GM12892 (cell line): ENCODE results near the gene BET1. TPM values are rescaled to one million over a fixed set of nuclear protein-coding genes. Genes with fewer than 3 reads are reported as not detected.

Experiments used
- DNase-seq: peaks from one replicate; pipeline ENCODE4 v3.0.0; 2011; ENCODE audit not compliant: insufficient read length
- FAIRE-seq: peaks from 2 replicates; lab custom pipeline; 2011; peaks lifted over from hg19 to GRCh38; lab: Jason Lieb, UNC
- POLR2A ChIP-seq: IDR thresholded peaks from 2 replicates; pipeline ENCODE4 v1.6.1; 2011; ENCODE audit warnings: low read depth, low read length, control low read depth
- POLR2AphosphoS5 ChIP-seq: IDR thresholded peaks from 2 replicates; pipeline ENCODE4 v1.6.1; 2011; ENCODE audit warnings: low read depth, low read length, control low read depth
- TAF1 ChIP-seq: IDR thresholded peaks from 2 replicates; pipeline ENCODE4 v1.6.1; 2011; ENCODE audit warnings: low read depth, mild to moderate bottlenecking, control low read depth, low read length, borderline replicate concordance
- polyA plus RNA-seq: library from polyadenylated mRNA; unstranded; fragments of >200 nt; gene quantifications from one replicate; pipeline ENCODE4 v1.2.1, GENCODE V29; 2012; ENCODE audit warnings: missing spikeins, inconsistent platforms; ENCODE audit not compliant: missing spikeins

The BET1 gene
- 23.8 TPM for polyA plus RNA-seq

GRCh38 chr7:94004024-94004951, at the start of gene BET1:
BET1 (minus strand) TSS chr7:94004355; CDS start chr7:94004216, 139 bp downstream.
- TF ChIP-seq TAF1: peak; percentile 49; the same call in 1 of the 2 replicates
- peak; percentile 68; the same call in 1 of the 2 replicates for TF ChIP-seq POLR2A
- TF ChIP-seq POLR2AphosphoS5: 0 out of 2 replicates have a peak, but pooled peaks have one; percentile 41
- peak; percentile 95 for FAIRE-seq
- DNase-seq: peak; percentile 64

GRCh38 chr7:94053532-94053931, 49.4 kb upstream of the BET1 start:
- TF ChIP-seq POLR2AphosphoS5: no peak
- no peak for TF ChIP-seq TAF1
- TF ChIP-seq POLR2A: no peak
- FAIRE-seq (no peak), DNase-seq (no peak)

GRCh38 chr7:94052398-94053180, 48.4 kb upstream of the BET1 start:
- FAIRE-seq (no peak), DNase-seq (no peak)
- TF ChIP-seq POLR2A (no peak), POLR2AphosphoS5 (no peak), TAF1 (no peak)

- FAIRE-seq: peak; percentile 86
- TF ChIP-seq POLR2A: no peak
- no peak for TF ChIP-seq TAF1
- TF ChIP-seq POLR2AphosphoS5: no peak
- DNase-seq: no peak
These were observed 45.9 kb upstream of the BET1 start for GRCh38 chr7:94050046-94050445.

GRCh38 chr7:94049615-94050014, 45.5 kb upstream of the BET1 start:
- TF ChIP-seq POLR2A (no peak), POLR2AphosphoS5 (no peak), TAF1 (no peak)
- DNase-seq (no peak), FAIRE-seq (no peak)

GRCh38 chr7:94048755-94049154, 44.6 kb upstream of the BET1 start:
- no peak for DNase-seq
- TF ChIP-seq POLR2AphosphoS5 (no peak), TAF1 (no peak), POLR2A (no peak)
- FAIRE-seq: no peak

GRCh38 chr7:94047956-94048355, 43.8 kb upstream of the BET1 start:
- FAIRE-seq: no peak

GRCh38 chr7:94045581-94045980, 41.4 kb upstream of the BET1 start:
- DNase-seq (no peak), FAIRE-seq (peak; percentile 21)
- TF ChIP-seq TAF1 (no peak), POLR2A (no peak), POLR2AphosphoS5 (no peak)

More at GRCh38 chr7:94047956-94048355, 43.8 kb upstream of the BET1 start:
- no peak for TF ChIP-seq TAF1
- TF ChIP-seq POLR2AphosphoS5: no peak
- no peak for TF ChIP-seq POLR2A
- no peak for DNase-seq

- TF ChIP-seq POLR2A (no peak), TAF1 (no peak), POLR2AphosphoS5 (no peak)
- DNase-seq: no peak
- FAIRE-seq: no peak
These were observed 40.7 kb upstream of the BET1 start for GRCh38 chr7:94044806-94045205.

- DNase-seq (no peak), FAIRE-seq (peak; percentile 51)
- TF ChIP-seq POLR2AphosphoS5: no peak
- no peak for TF ChIP-seq POLR2A
- no peak for TF ChIP-seq TAF1
These were observed 39.1 kb upstream of the BET1 start for GRCh38 chr7:94043299-94043698.

GRCh38 chr7:94042381-94042780, 38.2 kb upstream of the BET1 start:
- DNase-seq (no peak), FAIRE-seq (peak; percentile 27)
- TF ChIP-seq POLR2A: no peak
- TF ChIP-seq POLR2AphosphoS5: no peak
- no peak for TF ChIP-seq TAF1
